HG03565 (cell line): ENCODE results near the gene ESYT2.
"Not testable (repeated sequence)": the region's sequence is repeated elsewhere in the genome, so short reads cannot be mapped to it uniquely, and the experiment has no call there.

Experiments used
- ATAC-seq: cut with Tn5 transposase; IDR thresholded peaks from one replicate; pipeline ENCODE4 v1.9.1; 2021; ENCODE audit warnings: mild to moderate bottlenecking, moderate library complexity; ENCODE audit not compliant: unreplicated experiment

ESYT2 gene

DNA sequence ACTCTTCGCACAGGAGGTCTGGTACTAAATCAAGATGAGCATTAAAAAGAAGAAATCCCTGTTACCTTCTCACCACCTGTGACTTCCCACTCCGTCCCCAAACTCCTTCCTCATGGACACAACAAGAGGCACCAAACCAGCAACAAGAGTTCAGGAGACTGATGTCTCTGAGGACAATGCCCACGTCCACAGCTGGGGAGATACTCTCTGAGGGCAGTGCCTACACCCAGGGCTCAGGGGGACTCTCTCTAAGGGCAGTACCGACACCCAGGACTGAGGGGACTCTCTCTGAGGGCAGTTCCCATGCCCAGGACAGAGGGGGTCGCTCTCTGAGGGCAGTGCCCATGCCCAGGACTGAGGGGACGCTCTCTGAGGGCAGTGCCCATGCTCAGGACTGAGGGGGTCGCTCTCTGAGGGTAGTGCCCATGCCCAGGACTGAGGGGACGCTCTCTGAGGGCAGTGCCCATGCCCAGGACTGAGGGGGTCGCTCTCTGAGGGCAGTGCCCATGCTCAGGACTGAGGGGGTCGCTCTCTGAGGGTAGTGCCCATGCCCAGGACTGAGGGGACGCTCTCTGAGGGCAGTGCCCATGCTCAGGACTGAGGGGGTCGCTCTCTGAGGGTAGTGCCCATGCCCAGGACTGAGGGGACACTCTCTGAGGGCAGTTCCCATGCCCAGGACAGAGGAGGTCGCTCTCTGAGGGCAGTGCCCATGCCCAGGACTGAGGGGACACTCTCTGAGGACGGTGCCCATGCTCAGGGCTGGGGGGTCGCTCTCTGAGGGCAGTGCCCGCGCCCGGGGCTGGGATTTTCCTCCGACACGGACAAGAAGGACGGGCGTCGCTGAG, 125.4 kb downstream of the ESYT2 start:
- not testable (repeated sequence) for ATAC-seq

DNA sequence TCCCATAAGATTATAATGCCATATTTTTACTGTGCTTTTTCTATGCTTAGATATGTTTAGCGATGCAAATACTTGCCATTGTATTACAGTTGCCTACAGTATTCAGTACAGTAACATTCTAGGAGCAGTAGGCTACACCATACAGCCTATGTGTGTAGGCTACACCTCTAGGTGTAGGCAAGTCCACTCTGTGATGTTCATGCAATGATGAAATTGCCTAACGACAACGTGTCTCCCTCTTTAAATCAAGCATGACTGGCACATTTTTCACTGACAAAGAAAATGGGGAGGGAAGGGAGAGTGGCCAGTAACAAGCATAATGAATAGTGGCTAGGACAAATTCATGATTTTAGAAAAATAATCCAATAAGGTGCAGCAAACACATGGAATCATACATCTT, 126.4 kb downstream of the ESYT2 start:
- no peak for ATAC-seq

DNA sequence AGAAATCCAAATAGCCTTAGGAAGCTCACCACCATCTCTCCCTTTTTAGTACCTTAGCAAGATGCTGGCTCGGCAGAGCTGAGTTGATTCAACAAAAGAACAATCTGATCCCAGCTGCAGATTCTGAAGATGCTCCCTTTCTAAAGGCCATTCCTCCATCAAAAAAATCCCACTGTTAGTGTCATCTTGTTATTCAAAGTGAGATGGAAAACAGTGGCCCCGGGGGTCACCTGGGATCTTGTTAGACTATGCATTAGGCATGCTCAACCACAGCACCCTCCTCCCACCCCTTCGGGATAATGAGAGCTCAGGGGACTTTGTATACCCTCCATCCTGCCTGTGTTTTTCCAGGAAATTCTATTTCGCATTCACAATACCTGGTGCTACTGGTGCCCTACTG, 127.1 kb downstream of the ESYT2 start:
- ATAC-seq, result no peak

DNA sequence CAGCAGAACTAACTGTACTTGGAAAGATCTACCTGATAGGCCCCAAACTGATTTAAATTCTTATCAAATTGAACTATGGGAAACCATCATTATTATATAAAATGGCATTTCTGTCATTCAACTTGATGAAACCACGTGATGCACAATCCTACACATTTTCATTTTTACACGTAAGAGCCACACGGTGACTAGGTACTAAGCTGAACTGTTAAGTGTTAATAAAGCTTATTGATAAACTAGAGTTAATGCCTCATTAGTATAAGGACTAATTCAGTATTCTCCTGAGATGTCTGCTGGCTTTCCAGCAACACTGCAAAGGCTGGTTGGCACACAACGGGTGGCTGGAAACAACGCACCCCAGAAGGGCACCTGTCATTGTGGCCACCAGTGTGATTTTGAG, 129.3 kb downstream of the ESYT2 start:
- no peak for ATAC-seq

DNA sequence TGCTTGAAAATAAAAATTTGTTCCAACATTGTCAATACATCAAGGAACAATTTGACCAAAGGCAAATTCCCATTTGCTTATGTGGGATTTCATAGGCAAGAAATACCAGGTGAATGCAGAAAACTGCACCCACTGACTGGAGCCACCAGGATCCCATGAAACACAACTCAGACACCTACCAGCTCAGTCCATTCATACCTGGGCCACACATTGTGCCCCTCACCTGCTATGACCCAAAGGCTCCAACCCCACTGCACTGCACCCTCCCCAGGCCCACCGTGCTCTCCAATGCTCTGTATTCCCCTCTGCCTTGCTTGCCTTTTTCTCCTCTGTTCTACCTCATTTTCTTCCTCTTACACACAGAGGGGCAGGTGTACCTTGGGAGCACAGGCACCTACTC, 130.0 kb downstream of the ESYT2 start:
- ATAC-seq, result no peak

DNA sequence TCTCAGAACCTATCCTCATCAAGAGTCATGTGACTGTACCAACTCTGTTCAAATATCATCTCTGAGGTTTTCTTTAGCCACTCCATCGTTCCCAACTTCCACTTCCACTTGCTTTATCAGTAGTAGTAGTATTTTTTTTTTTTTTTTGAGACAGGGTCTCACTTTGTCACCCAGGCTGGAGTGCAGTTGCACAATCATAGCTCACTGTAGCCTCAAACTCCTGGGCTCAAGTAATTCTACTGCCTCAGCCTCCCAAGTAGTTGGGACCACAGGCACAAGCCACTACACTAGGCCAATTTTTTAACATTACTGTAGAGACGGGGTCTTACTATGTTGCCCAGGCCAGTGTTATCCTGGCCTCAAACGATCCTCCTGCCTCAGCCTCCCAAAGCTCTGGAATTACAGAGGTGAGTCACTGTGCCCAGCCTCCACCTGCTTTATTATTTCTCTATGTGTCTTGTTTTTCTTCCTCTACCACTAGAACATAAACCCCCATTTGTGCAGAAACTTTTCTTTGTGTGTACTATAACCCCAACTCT, 130.6 kb downstream of the ESYT2 start:
- no peak for ATAC-seq

DNA sequence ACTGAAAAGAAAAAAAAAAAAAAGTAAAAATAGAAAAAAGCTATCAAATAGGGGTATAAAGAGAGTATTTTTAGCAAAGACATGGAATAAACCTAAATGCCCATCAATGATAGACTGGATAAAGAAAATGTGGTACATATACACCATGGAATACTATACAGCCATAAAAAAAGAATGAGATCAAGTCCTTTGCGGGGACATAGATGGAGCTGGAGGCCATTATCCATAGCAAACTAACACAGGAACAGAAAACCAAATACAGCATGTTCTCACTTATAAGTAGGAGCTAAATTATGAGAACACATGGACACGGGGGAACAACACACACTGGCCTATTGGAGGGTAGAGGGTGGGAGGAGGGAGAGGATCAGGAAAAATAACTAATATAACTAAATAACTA, 131.7 kb downstream of the ESYT2 start:
- not testable (repeated sequence) for ATAC-seq

DNA sequence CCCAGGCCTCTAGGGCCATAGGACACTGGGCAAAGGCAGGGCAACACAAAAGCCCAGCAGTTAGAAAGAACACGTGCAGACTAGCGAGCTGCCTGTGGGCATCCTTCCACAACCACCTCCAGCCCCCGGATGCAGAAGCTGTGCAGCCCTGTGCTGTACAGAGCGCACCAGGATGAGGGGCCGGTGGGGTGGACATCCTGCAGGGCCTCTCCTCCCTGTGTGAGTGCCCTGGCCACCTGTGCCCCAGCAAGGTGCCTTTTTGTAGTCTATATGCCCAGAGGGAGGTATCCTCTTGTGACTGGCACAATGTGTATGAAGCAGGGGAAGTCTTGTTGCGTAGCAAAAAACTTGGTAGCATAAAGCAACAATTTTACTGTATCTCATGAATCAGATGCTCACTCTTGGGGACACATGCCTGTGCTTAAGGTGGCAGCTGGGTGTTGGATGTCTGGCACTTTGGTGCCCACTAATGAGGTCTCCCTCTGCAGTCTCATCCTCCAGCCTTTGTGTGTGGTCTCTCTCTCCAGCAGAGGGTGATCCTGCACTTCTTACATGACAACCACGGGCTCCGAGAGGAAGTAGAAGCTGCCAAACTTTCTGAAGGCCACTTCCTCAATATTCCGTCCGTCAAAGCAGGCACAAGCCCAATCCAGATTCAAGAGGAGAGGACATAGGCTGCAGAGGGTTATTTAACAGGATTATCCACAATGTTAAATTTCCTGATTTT, 133.4 kb downstream of the ESYT2 start:
- peak; percentile 90 for ATAC-seq

DNA sequence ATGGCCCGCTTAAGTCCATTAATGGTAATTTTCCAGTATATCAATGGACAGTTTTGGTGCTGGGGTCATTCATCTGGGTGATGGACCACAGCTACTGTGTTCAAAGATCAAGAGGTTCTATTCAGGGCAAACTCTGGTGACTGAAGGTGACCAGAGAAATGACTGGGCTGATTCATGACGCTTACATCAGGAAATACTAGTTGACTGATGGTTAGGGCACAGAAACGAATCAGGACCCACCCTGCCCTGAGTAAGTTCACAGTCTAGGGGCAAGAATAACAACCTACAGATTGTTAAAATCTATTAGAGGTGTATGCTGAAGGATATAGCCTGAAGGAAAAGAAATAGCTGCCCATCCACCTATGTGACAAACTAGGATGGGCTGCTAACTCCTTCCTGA, 134.3 kb downstream of the ESYT2 start:
- no peak for ATAC-seq

DNA sequence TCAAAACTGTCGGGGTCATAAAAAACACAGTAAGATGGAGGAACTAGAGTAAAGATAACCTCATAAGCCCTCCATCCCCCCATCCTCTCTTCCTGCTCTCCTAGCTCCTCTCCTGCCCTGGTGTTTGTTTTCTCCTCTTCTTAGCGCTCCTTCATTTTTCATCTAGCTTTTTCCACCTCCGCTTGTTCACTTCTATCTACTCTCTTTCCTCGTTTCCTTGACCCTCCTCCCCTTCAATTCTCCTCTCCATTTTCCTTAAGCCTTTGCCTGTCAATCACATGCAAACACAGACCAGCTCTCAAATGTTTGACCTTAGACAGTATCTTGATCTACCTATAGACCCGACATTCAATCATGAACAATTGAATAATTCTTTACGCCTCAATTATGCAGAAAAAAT, 134.7 kb downstream of the ESYT2 start:
- no peak for ATAC-seq

DNA sequence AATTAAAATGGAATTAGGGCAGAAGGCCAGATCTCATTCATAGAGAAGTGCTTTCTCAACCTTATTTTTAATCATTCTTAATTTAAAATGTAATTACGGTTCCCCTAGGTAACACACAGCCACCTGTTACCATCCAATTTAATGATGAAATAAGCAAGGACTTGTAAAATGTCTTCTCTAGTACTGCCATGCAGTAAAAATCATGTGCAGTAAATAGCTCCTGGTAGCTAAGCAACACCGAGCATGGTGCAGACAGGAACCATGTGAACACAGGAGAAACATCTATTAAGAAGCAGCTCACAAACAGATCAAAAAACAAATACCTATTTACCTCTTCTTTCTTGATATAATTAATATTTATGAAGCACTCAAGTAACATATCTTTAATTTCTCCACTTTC, 139.8 kb downstream of the ESYT2 start:
- ATAC-seq, result no peak

DNA sequence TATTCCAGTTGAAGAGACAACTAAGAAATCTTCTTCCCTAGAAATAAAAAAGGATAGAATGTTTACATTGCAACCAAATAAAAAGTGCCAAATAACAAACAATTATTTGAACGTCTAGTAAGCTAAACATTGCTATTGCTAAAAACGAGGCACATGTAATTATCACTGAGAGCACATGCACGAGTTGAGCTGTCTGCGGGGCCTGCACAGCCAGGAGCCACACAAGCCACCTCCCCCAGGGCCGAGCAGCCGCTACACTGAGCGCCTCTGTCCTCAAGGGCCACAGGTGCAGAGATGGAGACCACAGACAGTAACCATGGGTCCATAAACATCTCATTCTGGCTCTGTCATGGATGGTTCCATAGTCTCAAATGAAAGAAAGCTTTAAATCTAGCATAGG, 141.9 kb downstream of the ESYT2 start:
- ATAC-seq, result no peak

DNA sequence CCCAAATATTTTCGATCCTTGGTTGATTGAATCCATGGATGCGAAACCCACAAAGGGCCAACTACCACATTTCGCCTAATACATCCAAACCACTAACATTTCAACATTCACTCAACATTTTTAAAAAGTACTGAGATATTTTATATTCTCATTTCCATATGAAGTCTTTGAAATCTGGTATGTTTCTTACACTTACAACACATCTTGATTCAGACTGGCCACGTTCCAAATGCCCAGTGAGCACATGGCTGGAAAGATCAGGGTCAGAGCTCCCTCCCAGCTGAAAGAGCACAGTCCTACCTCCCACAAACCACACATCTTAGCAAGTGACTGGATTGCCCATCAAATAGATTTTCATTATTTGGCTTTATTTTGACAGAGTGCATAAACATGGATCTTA, 143.6 kb downstream of the ESYT2 start:
- ATAC-seq, result no peak

DNA sequence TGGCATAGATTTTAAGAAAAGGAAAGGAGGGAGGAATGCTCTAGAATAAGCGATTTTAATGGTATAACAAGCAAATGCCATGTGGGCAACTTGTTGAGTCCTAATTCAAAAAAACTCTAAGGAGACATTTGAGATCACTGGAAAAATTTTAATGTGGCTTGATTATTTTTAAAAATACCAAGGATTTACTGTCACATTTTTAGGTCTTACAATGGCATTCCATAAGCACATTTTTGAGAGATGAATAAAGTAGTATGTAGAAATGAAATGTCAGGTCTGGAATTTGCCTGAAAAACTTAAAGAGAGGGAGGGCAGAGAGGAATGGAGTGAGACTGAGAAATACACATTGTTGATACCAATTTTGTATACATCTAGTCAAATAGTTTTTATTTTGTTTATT, 145.0 kb downstream of the ESYT2 start:
- ATAC-seq, result no peak

DNA sequence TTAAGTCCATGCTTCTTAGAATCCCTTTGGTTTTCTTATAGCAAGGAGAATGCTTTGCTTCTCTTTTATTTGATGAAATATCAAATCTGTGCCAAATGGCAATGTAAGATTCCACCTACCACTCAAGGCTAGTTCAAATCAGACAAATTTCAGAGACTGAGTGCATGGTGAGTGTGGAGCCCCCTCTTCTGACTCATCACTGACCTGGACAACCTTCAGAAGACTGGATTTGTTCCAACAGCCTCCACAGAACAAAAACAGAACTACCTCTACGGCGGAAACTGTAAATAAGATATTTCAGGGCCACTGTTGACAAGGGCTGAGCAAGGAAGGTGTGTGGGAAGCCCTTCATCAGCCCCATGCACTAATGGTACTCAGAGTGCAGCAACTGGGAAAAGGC, 145.8 kb downstream of the ESYT2 start:
- no peak for ATAC-seq

DNA sequence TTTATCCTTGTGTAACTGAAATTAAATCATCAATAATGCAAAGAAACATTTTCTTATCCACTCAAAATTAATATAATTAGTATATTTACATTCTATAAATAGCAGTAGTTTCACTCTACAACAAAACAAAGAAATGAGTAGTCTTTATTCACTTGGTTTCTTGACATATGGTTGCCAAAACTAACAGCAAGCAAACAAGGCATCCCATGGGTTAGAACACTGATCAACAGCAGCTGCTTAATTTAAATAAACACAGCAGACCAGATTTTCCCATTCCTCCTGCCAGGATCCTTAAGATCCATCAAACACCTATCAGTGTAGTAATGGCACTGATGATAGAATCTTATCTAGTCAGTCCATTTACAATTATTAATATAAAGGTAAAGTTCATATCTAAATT, 146.9 kb downstream of the ESYT2 start:
- no peak for ATAC-seq
